Stimulated activated CD4-positive, alpha-beta T cell treated with anti-CD3 and anti-CD28 coated beads, Interleukin-1b, Interleukin-23, amount 100 ng/mL, for 24 hours (primary cell): ENCODE data around the gene C11orf91.
"Not testable (repeated sequence)": the region's sequence is repeated elsewhere in the genome, so short reads cannot be mapped to it uniquely, and the experiment has no call there.

Experiments used
- DNase-seq, 4 experiments: peaks; one replicate each; pipeline ENCODE4 v3.0.0-alpha.2; 2020; ENCODE audit warnings: low read depth in 4 of 4, low spot score in 1 of 4

C11orf91 gene

GRCh38 chr11:33670250-33671011 lies 30.2 kb downstream of the C11orf91 start:
- no peak for DNase-seq

GRCh38 chr11:33669598-33670249 lies 30.9 kb downstream of the C11orf91 start:
- no peak for DNase-seq

- DNase-seq = no peak
Observed at GRCh38 chr11:33668951-33669596, 31.6 kb downstream of the C11orf91 start.

- no peak for DNase-seq
Observed at GRCh38 chr11:33668468-33668825, 32.2 kb downstream of the C11orf91 start.

- no peak for DNase-seq
Observed at GRCh38 chr11:33667819-33668467, 32.7 kb downstream of the C11orf91 start.

- no peak for DNase-seq
Observed at GRCh38 chr11:33665350-33666106, 35.1 kb downstream of the C11orf91 start.

- DNase-seq = no peak
Observed at GRCh38 chr11:33664827-33665226, 35.8 kb downstream of the C11orf91 start.

- DNase-seq = no peak
Observed at GRCh38 chr11:33664166-33664565, 36.5 kb downstream of the C11orf91 start.

- no peak for DNase-seq
Observed at GRCh38 chr11:33663121-33663520, 37.5 kb downstream of the C11orf91 start.

- not testable (repeated sequence) for DNase-seq
Observed at GRCh38 chr11:33661526-33661925, 39.1 kb downstream of the C11orf91 start.

GRCh38 chr11:33660962-33661361 lies 39.7 kb downstream of the C11orf91 start:
- DNase-seq = no peak

- no peak for DNase-seq
Observed at GRCh38 chr11:33659370-33660139, 41.1 kb downstream of the C11orf91 start.

- DNase-seq = no peak
Observed at GRCh38 chr11:33658195-33658900, 42.3 kb downstream of the C11orf91 start.

GRCh38 chr11:33657757-33658156 lies 42.9 kb downstream of the C11orf91 start:
- no peak for DNase-seq

GRCh38 chr11:33656768-33657167 lies 43.9 kb downstream of the C11orf91 start:
- no peak for DNase-seq

- no peak for DNase-seq
Observed at GRCh38 chr11:33655842-33656600, 44.6 kb downstream of the C11orf91 start.

GRCh38 chr11:33654594-33654993 lies 46.0 kb downstream of the C11orf91 start:
- DNase-seq = no peak

- no peak for DNase-seq
Observed at GRCh38 chr11:33652930-33653329, 47.7 kb downstream of the C11orf91 start.

- no peak for DNase-seq
Observed at GRCh38 chr11:33652431-33652830, 48.2 kb downstream of the C11orf91 start.
